H1 (cell line): ENCODE measurements around the gene EYA2. TPM values are rescaled to one million over a fixed set of nuclear protein-coding genes. Genes with fewer than 3 reads are reported as not detected.

Source experiments
- CTCF ChIA-PET: fragments of 300-600 bp; sonication (Branson Sonifier 250); formaldehyde crosslinking; loops from one replicate; lab custom pipeline; 2021; ENCODE audit not compliant: partially characterized antibody; lab: Charles Lee
- POLR2A ChIA-PET: fragments of 300-600 bp; sonication (Branson Sonifier 250); formaldehyde crosslinking; loops from one replicate; lab custom pipeline; 2021; ENCODE audit warnings: inconsistent platforms; ENCODE audit not compliant: partially characterized antibody; lab: Charles Lee
- DNase-seq, 2 experiments: peaks; one replicate each; pipeline versions ENCODE4 v3.0.0 to v3.0.0-alpha.2; 2010 to 2022; ENCODE audit warnings: low spot score in 2 of 2, low read depth in 1 of 2, mixed read lengths in 1 of 2
- FAIRE-seq: peaks from 2 replicates; lab custom pipeline; 2011; peaks lifted over from hg19 to GRCh38; lab: Jason Lieb, UNC
- H2AFZ ChIP-seq: 2 replicates; pipeline ENCODE4 v1.8.1; 2012; ENCODE audit warnings: low read length, inconsistent platforms
- H2AK5ac ChIP-seq: 2 replicates; pipeline ENCODE4 v1.6.1; 2013; ENCODE audit warnings: low read depth, low read length
- H2BK120ac ChIP-seq: replicated peaks from 2 replicates; pipeline ENCODE3; 2013; ENCODE audit warnings: low read depth, low read length, inconsistent platforms
- H2BK12ac ChIP-seq: 2 replicates; pipeline ENCODE4 v1.6.1; 2013; ENCODE audit warnings: low read depth, low read length
- H2BK15ac ChIP-seq: 2 replicates; pipeline ENCODE4 v1.6.1; 2013; ENCODE audit warnings: low read length
- H2BK20ac ChIP-seq: 2 replicates; pipeline ENCODE4 v1.6.1; 2013; ENCODE audit warnings: low read length
- H2BK5ac ChIP-seq: 2 replicates; pipeline ENCODE4 v1.6.1; 2013; ENCODE audit warnings: low read depth, low read length
- H3K14ac ChIP-seq: 2 replicates; pipeline ENCODE4 v1.6.1; 2013; ENCODE audit warnings: inconsistent platforms; ENCODE audit not compliant: insufficient read length
- H3K18ac ChIP-seq: 2 replicates; pipeline ENCODE4 v1.6.1; 2013; ENCODE audit warnings: low read length; ENCODE audit errors: extremely low read depth
- H3K23ac ChIP-seq: 2 replicates; pipeline ENCODE4 v1.6.1; 2013; ENCODE audit warnings: inconsistent platforms; ENCODE audit not compliant: insufficient read length
- H3K23me2 ChIP-seq: 2 replicates; pipeline ENCODE4 v1.6.1; 2013; ENCODE audit warnings: low read depth, low read length
- H3K27ac ChIP-seq: 2 replicates; pipeline ENCODE4 v1.6.1; 2011; ENCODE audit warnings: low read depth, low read length, inconsistent platforms
- H3K27me3 ChIP-seq, 4 experiments: replicated peaks in 1 of 4; 1 replicate in 1 of 4; 2 replicates in 3 of 4; pipeline versions ENCODE4 v1.6.1 to v1.8.1; 2011 to 2013; ENCODE audit warnings: low read length in 3 of 4, mild to moderate bottlenecking in 3 of 4, inconsistent platforms in 2 of 4, mixed read lengths in 2 of 4, moderate library complexity in 1 of 4; ENCODE audit not compliant: control insufficient read depth in 3 of 4, insufficient read depth in 3 of 4; ENCODE audit errors: extremely low read depth in 1 of 4
- H3K36me3 ChIP-seq, 4 experiments: 2 replicates each; pipeline versions ENCODE4 v1.6.1 to v1.8.1; 2011 to 2013; ENCODE audit warnings: mild to moderate bottlenecking in 4 of 4, low read length in 3 of 4, moderate library complexity in 2 of 4, control low read depth in 1 of 4, inconsistent platforms in 1 of 4; ENCODE audit not compliant: insufficient read depth in 4 of 4, control insufficient read depth in 2 of 4
- H3K4ac ChIP-seq: replicated peaks from 2 replicates; pipeline ENCODE3; 2013; ENCODE audit warnings: low read length, low read depth, mixed read lengths, inconsistent platforms; ENCODE audit not compliant: insufficient read length
- H3K4me1 ChIP-seq, 4 experiments: replicated peaks in 1 of 4; 1 replicate in 1 of 4; 2 replicates in 3 of 4; pipeline versions ENCODE4 v1.6.1 to v1.8.1; 2011 to 2013; ENCODE audit warnings: low read length in 3 of 4, inconsistent platforms in 2 of 4, mixed read lengths in 1 of 4; ENCODE audit not compliant: insufficient read depth in 4 of 4, control insufficient read depth in 3 of 4
- H3K4me2 ChIP-seq, 2 experiments: 2 replicates each; pipeline versions ENCODE4 v1.6.1 to v1.8.1; 2011 to 2013; ENCODE audit warnings: low read depth in 2 of 2, low read length in 2 of 2, control low read depth in 1 of 2, inconsistent platforms in 1 of 2, mild to moderate bottlenecking in 1 of 2; ENCODE audit not compliant: insufficient read depth in 1 of 2
- H3K4me3 ChIP-seq, 4 experiments: fragments of 200-600, 300-600 bp in 1 of 4; sonication (generic), shearing (Covaris generic), sonication (Bioruptor Twin) in 1 of 4; 2 replicates each; pipeline versions ENCODE4 v1.5.1 to v1.8.1; 2011 to 2016; ENCODE audit warnings: low read length in 4 of 4, low read depth in 3 of 4, control low read depth in 2 of 4, inconsistent platforms in 2 of 4, mild to moderate bottlenecking in 2 of 4, mixed read lengths in 1 of 4, moderate library complexity in 1 of 4; ENCODE audit not compliant: insufficient read depth in 2 of 4; ENCODE audit errors: extremely low read depth in 1 of 4
- H3K56ac ChIP-seq: replicated peaks from 2 replicates; pipeline ENCODE3; 2013; ENCODE audit warnings: low read depth, mild to moderate bottlenecking, mixed read lengths, low read length, inconsistent platforms; ENCODE audit not compliant: insufficient read length
- H3K79me1 ChIP-seq: 2 replicates; pipeline ENCODE4 v1.6.1; 2013; ENCODE audit warnings: low read depth, low read length, control low read depth
- H3K79me2 ChIP-seq, 2 experiments: 2 replicates each; pipeline versions ENCODE4 v1.6.1 to v1.8.1; 2012 to 2013; ENCODE audit warnings: low read length in 2 of 2, mild to moderate bottlenecking in 2 of 2, inconsistent platforms in 1 of 2; ENCODE audit not compliant: insufficient read depth in 2 of 2, control insufficient read depth in 1 of 2
- H3K9ac ChIP-seq, 4 experiments: replicated peaks in 1 of 4; 1 replicate in 1 of 4; 2 replicates in 3 of 4; pipeline versions ENCODE4 v1.6.1 to v1.8.1; 2011 to 2013; ENCODE audit warnings: low read depth in 3 of 4, low read length in 3 of 4, control low read depth in 2 of 4, mild to moderate bottlenecking in 2 of 4, moderate library complexity in 2 of 4, inconsistent platforms in 1 of 4; ENCODE audit errors: extremely low read depth in 1 of 4
- H3K9me3 ChIP-seq, 2 experiments: 2 replicates each; pipeline versions ENCODE4 v1.6.1 to v1.8.1; 2012 to 2013; ENCODE audit warnings: mild to moderate bottlenecking in 2 of 2, moderate library complexity in 2 of 2, control low read depth in 1 of 2, inconsistent platforms in 1 of 2, low read depth in 1 of 2, low read length in 1 of 2, mixed read lengths in 1 of 2; ENCODE audit not compliant: insufficient read depth in 2 of 2
- H4K20me1 ChIP-seq, 2 experiments: replicated peaks in 1 of 2; 2 replicates each; pipeline versions ENCODE3 to v1.8.1; 2011 to 2013; ENCODE audit warnings: inconsistent platforms in 2 of 2, low read length in 2 of 2, mild to moderate bottlenecking in 1 of 2; ENCODE audit not compliant: insufficient read depth in 2 of 2, control insufficient read depth in 1 of 2
- H4K5ac ChIP-seq: 2 replicates; pipeline ENCODE4 v1.6.1; 2013; ENCODE audit warnings: low read length, low read depth, mixed read lengths, inconsistent platforms; ENCODE audit not compliant: insufficient read length
- H4K8ac ChIP-seq: 2 replicates; pipeline ENCODE4 v1.8.0; 2013; ENCODE audit warnings: mild to moderate bottlenecking, moderate library complexity, low read length, inconsistent platforms; ENCODE audit not compliant: insufficient read depth; ENCODE audit errors: extremely low read depth
- H4K91ac ChIP-seq: replicated peaks from 2 replicates; pipeline ENCODE3; 2013; ENCODE audit warnings: low read length, mixed read lengths, inconsistent platforms; ENCODE audit not compliant: insufficient read length
- ASH2L ChIP-seq: fragments of 200-600, 300-600 bp; sonication (generic); IDR thresholded peaks from one replicate; pipeline ENCODE4 v1.7.1; 2017; ENCODE audit warnings: low read length
- BCL11A ChIP-seq, 2 experiments: IDR thresholded peaks; one replicate each; pipeline ENCODE4 v1.6.1; 2011; ENCODE audit warnings: low read depth in 2 of 2, low read length in 2 of 2, mild to moderate bottlenecking in 2 of 2
- GTF2F1 ChIP-seq: IDR thresholded peaks from 2 replicates; pipeline ENCODE4 v1.6.1; 2012; ENCODE audit warnings: low read depth, low read length, improper control_type of control experiment, borderline replicate concordance
- PHF8 ChIP-seq: fragments of 200-600 bp; sonication (generic); conservative IDR thresholded peaks from 2 replicates; pipeline ENCODE4 v1.7.1; 2012; ENCODE audit warnings: low read depth, mild to moderate bottlenecking, inconsistent platforms, low read length, moderate library complexity
- POLR2A ChIP-seq, 2 experiments: IDR thresholded peaks; 1 replicate in 1 of 2; 2 replicates in 1 of 2; pipeline ENCODE4 v1.6.1; 2011; ENCODE audit warnings: low read depth in 2 of 2, low read length in 2 of 2, mild to moderate bottlenecking in 2 of 2; ENCODE audit errors: control extremely low read depth in 1 of 2
- POLR2AphosphoS5 ChIP-seq: IDR thresholded peaks from 2 replicates; pipeline ENCODE4 v1.6.1; 2011; ENCODE audit warnings: low read depth, low read length
- RAD21 ChIP-seq, 2 experiments: IDR thresholded peaks in 1 of 2; conservative IDR thresholded peaks in 1 of 2; 2 replicates each; pipeline ENCODE4 v1.6.1; 2011; ENCODE audit warnings: low read depth in 2 of 2, low read length in 2 of 2, improper control_type of control experiment in 1 of 2, inconsistent platforms in 1 of 2, mild to moderate bottlenecking in 1 of 2, moderate library complexity in 1 of 2
- SIRT6 ChIP-seq: IDR thresholded peaks from one replicate; pipeline ENCODE4 v1.7.1; 2012; ENCODE audit warnings: low read length, inconsistent platforms
- SP1 ChIP-seq: IDR thresholded peaks from 2 replicates; pipeline ENCODE4 v1.6.1; 2011; ENCODE audit warnings: low read depth, low read length
- SP4 ChIP-seq: IDR thresholded peaks from 2 replicates; pipeline ENCODE4 v1.6.1; 2012; ENCODE audit warnings: low read length, inconsistent platforms
- TAF7 ChIP-seq: optimal IDR thresholded peaks from 2 replicates; pipeline ENCODE3; 2011; ENCODE audit warnings: low read depth, mild to moderate bottlenecking, inconsistent platforms, low read length, moderate library complexity, borderline replicate concordance
- TBP ChIP-seq: IDR thresholded peaks from 2 replicates; pipeline ENCODE4 v1.6.1; 2011; ENCODE audit warnings: low read depth, low read length, improper control_type of control experiment
- TEAD4 ChIP-seq: IDR thresholded peaks from 2 replicates; pipeline ENCODE4 v1.6.1; 2012; ENCODE audit warnings: low read depth, low read length, inconsistent platforms, mixed read lengths
- polyA plus RNA-seq, 7 experiments: library from polyadenylated mRNA; depleted of rRNA in 3 of 7; stranded (reverse) in 5 of 7; unstranded in 2 of 7; fragments of >200 nt in 5 of 7; fragments of 200-250 nt in 2 of 7; gene quantifications; 1 replicate in 5 of 7; 2 replicates in 1 of 7; 4 replicates in 1 of 7; pipeline versions ENCODE4 v1.2.1 to v1.2.3, GENCODE V29; 2011 to 2013; ENCODE audit warnings: missing spikeins in 2 of 7, mixed read lengths in 2 of 7
- total RNA-seq: library from RNA; stranded (reverse); fragmentation: NEBNext Ultra II Directional; extraction: Animal tissue kit (Norgen Biotek cat#: 25700); gene quantifications from 2 replicates; pipeline ENCODE4 v1.2.1, GENCODE V29; 2021
- TF ChIP-seq, protein P1 (sequence below): IDR thresholded peaks from 2 replicates; pipeline ENCODE4 v1.6.1; 2011; ENCODE audit warnings: low read length, improper control_type of control experiment
- TF ChIP-seq, protein P2 (sequence below): IDR thresholded peaks from 2 replicates; pipeline ENCODE4 v1.6.1; 2012; ENCODE audit warnings: inconsistent platforms

The EYA2 gene
- total and polyA plus RNA-seq, 2 of the 8 experiments (the other 6 are each of a cell fraction or from before 2014, with no cell fraction given) = 1.6 to 1.7 TPM

DNA sequence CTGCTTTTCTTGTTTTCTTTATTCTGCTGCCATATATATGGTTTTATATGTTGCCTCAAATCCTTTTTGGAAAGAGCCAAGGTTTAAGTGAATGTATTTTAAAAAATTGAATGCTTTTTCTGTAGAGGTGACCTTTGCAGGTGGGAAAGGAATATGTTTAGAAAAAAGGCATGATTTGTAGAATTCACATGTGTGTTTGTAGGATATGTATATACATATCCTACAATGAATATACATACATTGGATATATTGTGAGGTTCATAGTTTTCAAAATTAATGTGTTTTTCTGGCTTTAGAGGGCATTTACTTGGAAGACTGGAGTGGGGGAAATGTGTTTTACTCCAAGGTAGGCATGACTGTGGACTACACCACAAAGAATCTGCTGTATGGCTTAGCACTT, 4.0 kb upstream of the EYA2 start:
- Histone ChIP-seq H3K4me2 (no peak overlapping the region), H3K79me2 (no peaks in the 10 kb centered on the region), H3K79me1 (no peaks in the 10 kb centered on the region), H2AFZ (no peak overlapping the region), H3K56ac (no peak overlapping the region), H2BK15ac (no peak overlapping the region), H3K9me3 (0 out of 4 replicates have a peak, but pooled peaks cover 0 to 3% of the 10 kb centered on the region in 2 experiments), H3K23me2 (peaks cover 5% of the 10 kb centered on the region; the same call in 1 of the 2 replicates), H2BK120ac (no peak overlapping the region), H3K27ac (no peak overlapping the region), H3K9ac (no peak overlapping the region), H3K4me1 (0 out of 7 replicates have a peak, but pooled peaks cover 0 to 2% (median 0%) of the 10 kb centered on the region in 4 experiments), H3K18ac (no peak overlapping the region), H4K91ac (no peak overlapping the region), H4K8ac (no peak overlapping the region), H3K4ac (no peak overlapping the region), H3K23ac (no peak overlapping the region), H2BK5ac (no peak overlapping the region), H2BK20ac (no peak overlapping the region), H4K5ac (no peak overlapping the region), H3K14ac (no peak overlapping the region), H2BK12ac (no peak overlapping the region), H2AK5ac (no peak overlapping the region), H3K27me3 (peaks cover 6 to 21% (median 16%) of the 10 kb centered on the region in 4 experiments), H4K20me1 (no peaks in the 10 kb centered on the region), H3K4me3 (no peak overlapping the region), H3K36me3 (no peaks in the 10 kb centered on the region)
- ChIA-PET POLR2A (no interaction called here), CTCF (no interaction called here)
- TF ChIP-seq RAD21 (IDR thresholded peaks at IDR 0.05 in 1 of 2, conservative IDR thresholded peaks at IDR 0.05 in 1 of 2; ENCODE audit: low read depth in 2 of 2, low read length in 2 of 2) (no peak), TAF7 (no peak), SIRT6 (no peak), ASH2L (no peak), SP4 (no peak), SP1 (no peak), GTF2F1 (no peak), PHF8 (no peak), POLR2AphosphoS5 (no peak), TBP (no peak), BCL11A (IDR thresholded peaks at IDR 0.05; ENCODE audit: low read depth in 2 of 2, low read length in 2 of 2) (no peak), POLR2A (IDR thresholded peaks at IDR 0.05; ENCODE audit: control extremely low read depth in 1 of 2, low read depth in 2 of 2, low read length in 2 of 2) (no peak), TEAD4 (no peak)
- TF ChIP-seq, protein P1, sequence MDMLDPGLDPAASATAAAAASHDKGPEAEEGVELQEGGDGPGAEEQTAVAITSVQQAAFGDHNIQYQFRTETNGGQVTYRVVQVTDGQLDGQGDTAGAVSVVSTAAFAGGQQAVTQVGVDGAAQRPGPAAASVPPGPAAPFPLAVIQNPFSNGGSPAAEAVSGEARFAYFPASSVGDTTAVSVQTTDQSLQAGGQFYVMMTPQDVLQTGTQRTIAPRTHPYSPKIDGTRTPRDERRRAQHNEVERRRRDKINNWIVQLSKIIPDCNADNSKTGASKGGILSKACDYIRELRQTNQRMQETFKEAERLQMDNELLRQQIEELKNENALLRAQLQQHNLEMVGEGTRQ = no peak
- TF ChIP-seq, protein P2, sequence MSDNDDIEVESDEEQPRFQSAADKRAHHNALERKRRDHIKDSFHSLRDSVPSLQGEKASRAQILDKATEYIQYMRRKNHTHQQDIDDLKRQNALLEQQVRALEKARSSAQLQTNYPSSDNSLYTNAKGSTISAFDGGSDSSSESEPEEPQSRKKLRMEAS = no peak
- FAIRE-seq = no peak
- no peak for DNase-seq
